Neural cell (in vitro differentiated cells): ENCODE measurements around the gene NALCN. TPM values are rescaled to one million over a fixed set of nuclear protein-coding genes. Genes with fewer than 3 reads are reported as not detected.
"Not testable (repeated sequence)": the region's sequence is repeated elsewhere in the genome, so short reads cannot be mapped to it uniquely, and the experiment has no call there.

Experiments
- H2AFZ ChIP-seq: fragments of 200-600, 300-800 bp; sonication (generic), shearing (Covaris generic); 2 replicates; pipeline ENCODE4 v1.6.0; 2014; ENCODE audit warnings: low read depth, mild to moderate bottlenecking, antibody characterized with exemption, low read length, moderate library complexity
- H3F3A ChIP-seq: fragments of 200-600 bp; shearing (Covaris generic); 2 replicates; pipeline ENCODE4 v1.6.1; 2016; ENCODE audit warnings: mild to moderate bottlenecking, moderate library complexity, mixed read lengths, antibody characterized with exemption, low read length; ENCODE audit not compliant: insufficient read depth, poor library complexity, severe bottlenecking
- H3K27ac ChIP-seq: fragments of 200-600, 300-800 bp; sonication (generic), shearing (Covaris generic); 2 replicates; pipeline ENCODE4 v1.5.1; 2014; ENCODE audit warnings: mild to moderate bottlenecking, low read length, moderate library complexity
- H3K27me3 ChIP-seq: fragments of 300-800, 200-600 bp; sonication (generic), shearing (Covaris generic); 2 replicates; pipeline ENCODE4 v1.6.0; 2014; ENCODE audit warnings: mild to moderate bottlenecking, low read depth, low read length, moderate library complexity; ENCODE audit not compliant: insufficient read depth
- H3K36me3 ChIP-seq: fragments of 300-800, 200-600 bp; sonication (generic), shearing (Covaris generic); 2 replicates; pipeline ENCODE4 v1.5.1; 2014; ENCODE audit warnings: mild to moderate bottlenecking, antibody characterized with exemption, low read length, moderate library complexity; ENCODE audit not compliant: insufficient read depth
- H3K4me2 ChIP-seq: fragments of 300-800, 200-600 bp; sonication (generic), shearing (Covaris generic); 2 replicates; pipeline ENCODE4 v1.6.0; 2014; ENCODE audit warnings: mild to moderate bottlenecking, low read length
- H3K4me3 ChIP-seq: fragments of 300-800, 200-600 bp; sonication (generic), shearing (Covaris generic); 2 replicates; pipeline ENCODE4 v1.5.1; 2014; ENCODE audit warnings: mild to moderate bottlenecking, low read length, moderate library complexity
- H3K79me2 ChIP-seq: fragments of 200-600 bp; shearing (Covaris generic); replicated peaks from 2 replicates; pipeline ENCODE4 v1.6.0; 2014; ENCODE audit warnings: mild to moderate bottlenecking, low read length, moderate library complexity; ENCODE audit not compliant: insufficient read depth
- H3K9ac ChIP-seq: fragments of 300-800, 200-600 bp; sonication (generic), shearing (Covaris generic); 2 replicates; pipeline ENCODE4 v1.6.1; 2016; ENCODE audit warnings: mild to moderate bottlenecking, low read length, mixed read lengths
- H3K9me2 ChIP-seq: fragments of 200-600 bp; shearing (Covaris generic); 2 replicates; pipeline ENCODE4 v1.6.1; 2016; ENCODE audit warnings: mild to moderate bottlenecking, low read length, mixed read lengths; ENCODE audit not compliant: insufficient read depth
- H3K9me3 ChIP-seq: fragments of 200-600, 300-800 bp; sonication (generic), shearing (Covaris generic); 2 replicates; pipeline ENCODE4 v1.6.1; 2016; ENCODE audit warnings: mild to moderate bottlenecking, mixed run types, low read length, moderate library complexity, mixed read lengths
- H4K20me1 ChIP-seq: fragments of 200-600 bp; shearing (Covaris generic); 2 replicates; pipeline ENCODE4 v1.6.1; 2016; ENCODE audit warnings: mild to moderate bottlenecking, mixed run types; ENCODE audit not compliant: insufficient read depth
- EP300 ChIP-seq: fragments of 450-650 bp; conservative IDR thresholded peaks from 2 replicates; pipeline ENCODE4 v1.6.1; 2014; ENCODE audit warnings: antibody characterized with exemption, mild to moderate bottlenecking, moderate library complexity; ENCODE audit not compliant: poor library complexity, severe bottlenecking
- EZH2 ChIP-seq: fragments of 200-600, 300-800 bp; shearing (Covaris generic), sonication (generic); IDR thresholded peaks from 2 replicates; pipeline ENCODE4 v1.6.1; 2014; ENCODE audit warnings: antibody characterized with exemption, low read length, borderline replicate concordance, mild to moderate bottlenecking; ENCODE audit not compliant: insufficient read depth, poor library complexity, severe bottlenecking
- MXI1 ChIP-seq: fragments of 450-650 bp; conservative IDR thresholded peaks from 2 replicates; pipeline ENCODE4 v1.6.1; 2014; ENCODE audit warnings: antibody characterized with exemption, mild to moderate bottlenecking; ENCODE audit not compliant: poor library complexity, severe bottlenecking
- POLR2AphosphoS5 ChIP-seq: IDR thresholded peaks from 2 replicates; pipeline ENCODE4 v1.6.1; 2012
- RAD21 ChIP-seq: fragments of 450-650 bp; conservative IDR thresholded peaks from 2 replicates; pipeline ENCODE4 v1.6.1; 2014; ENCODE audit warnings: antibody characterized with exemption, mild to moderate bottlenecking, moderate library complexity
- SMC3 ChIP-seq: fragments of 450-650 bp; conservative IDR thresholded peaks from 2 replicates; pipeline ENCODE4 v1.6.1; 2014; ENCODE audit warnings: antibody characterized with exemption, mild to moderate bottlenecking, moderate library complexity; ENCODE audit not compliant: poor library complexity
- TAF1 ChIP-seq: IDR thresholded peaks from 2 replicates; pipeline ENCODE4 v1.6.1; 2012; ENCODE audit warnings: low read depth
- polyA plus RNA-seq: library from polyadenylated mRNA; depleted of rRNA; stranded (reverse); fragments of >200 nt; gene quantifications from 2 replicates; pipeline ENCODE4 v1.2.3, GENCODE V29; 2014
- TF ChIP-seq, protein P1 (sequence below): IDR thresholded peaks from 2 replicates; pipeline ENCODE4 v1.6.1; 2012; ENCODE audit warnings: borderline replicate concordance
- TF ChIP-seq, protein P2 (sequence below): fragments of 450-650 bp; IDR thresholded peaks from 2 replicates; pipeline ENCODE4 v1.5.1; 2014; ENCODE audit warnings: antibody characterized with exemption, mild to moderate bottlenecking, moderate library complexity; ENCODE audit not compliant: poor library complexity, severe bottlenecking

NALCN gene
- polyA plus RNA-seq, 1 donor from 2014 or later = 24.1 TPM

DNA sequence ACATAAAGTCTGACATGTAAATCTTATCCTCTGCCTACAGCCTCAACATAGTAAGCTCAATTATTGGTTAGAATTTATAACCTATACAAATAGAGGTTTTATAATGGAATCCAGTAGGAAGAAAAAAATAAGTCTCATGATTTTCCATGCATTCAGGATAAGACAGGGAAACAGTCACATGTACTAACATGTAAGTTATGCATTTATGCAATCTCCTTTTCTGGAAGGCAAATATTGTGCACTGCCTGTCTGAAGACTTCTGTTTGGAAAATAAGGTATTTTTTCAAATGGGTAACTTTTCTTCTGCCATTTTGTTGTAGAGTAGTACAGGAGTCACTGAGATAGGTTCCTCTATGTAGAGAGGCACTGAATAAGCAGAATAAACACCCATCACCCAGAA is 92.7 kb downstream of the NALCN start:
- H3K4me3 ChIP-seq = no peak overlapping the region
- H3K9me2 ChIP-seq = no peaks in the 10 kb centered on the region
- H2AFZ ChIP-seq = no peak overlapping the region
- no peak overlapping the region for H3K4me2 ChIP-seq
- H3F3A ChIP-seq = no peaks in the 10 kb centered on the region
- no peak overlapping the region for H3K27ac ChIP-seq
- no peak for TF ChIP-seq TAF1
- TF ChIP-seq, protein P1, sequence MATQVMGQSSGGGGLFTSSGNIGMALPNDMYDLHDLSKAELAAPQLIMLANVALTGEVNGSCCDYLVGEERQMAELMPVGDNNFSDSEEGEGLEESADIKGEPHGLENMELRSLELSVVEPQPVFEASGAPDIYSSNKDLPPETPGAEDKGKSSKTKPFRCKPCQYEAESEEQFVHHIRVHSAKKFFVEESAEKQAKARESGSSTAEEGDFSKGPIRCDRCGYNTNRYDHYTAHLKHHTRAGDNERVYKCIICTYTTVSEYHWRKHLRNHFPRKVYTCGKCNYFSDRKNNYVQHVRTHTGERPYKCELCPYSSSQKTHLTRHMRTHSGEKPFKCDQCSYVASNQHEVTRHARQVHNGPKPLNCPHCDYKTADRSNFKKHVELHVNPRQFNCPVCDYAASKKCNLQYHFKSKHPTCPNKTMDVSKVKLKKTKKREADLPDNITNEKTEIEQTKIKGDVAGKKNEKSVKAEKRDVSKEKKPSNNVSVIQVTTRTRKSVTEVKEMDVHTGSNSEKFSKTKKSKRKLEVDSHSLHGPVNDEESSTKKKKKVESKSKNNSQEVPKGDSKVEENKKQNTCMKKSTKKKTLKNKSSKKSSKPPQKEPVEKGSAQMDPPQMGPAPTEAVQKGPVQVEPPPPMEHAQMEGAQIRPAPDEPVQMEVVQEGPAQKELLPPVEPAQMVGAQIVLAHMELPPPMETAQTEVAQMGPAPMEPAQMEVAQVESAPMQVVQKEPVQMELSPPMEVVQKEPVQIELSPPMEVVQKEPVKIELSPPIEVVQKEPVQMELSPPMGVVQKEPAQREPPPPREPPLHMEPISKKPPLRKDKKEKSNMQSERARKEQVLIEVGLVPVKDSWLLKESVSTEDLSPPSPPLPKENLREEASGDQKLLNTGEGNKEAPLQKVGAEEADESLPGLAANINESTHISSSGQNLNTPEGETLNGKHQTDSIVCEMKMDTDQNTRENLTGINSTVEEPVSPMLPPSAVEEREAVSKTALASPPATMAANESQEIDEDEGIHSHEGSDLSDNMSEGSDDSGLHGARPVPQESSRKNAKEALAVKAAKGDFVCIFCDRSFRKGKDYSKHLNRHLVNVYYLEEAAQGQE = no peak
- TF ChIP-seq EZH2 = no peak
- no peak for TF ChIP-seq POLR2AphosphoS5
- TF ChIP-seq RAD21 = no peak
- no peak for TF ChIP-seq MXI1
- no peak for TF ChIP-seq SMC3
- TF ChIP-seq EP300 = no peak
- TF ChIP-seq, protein P2, sequence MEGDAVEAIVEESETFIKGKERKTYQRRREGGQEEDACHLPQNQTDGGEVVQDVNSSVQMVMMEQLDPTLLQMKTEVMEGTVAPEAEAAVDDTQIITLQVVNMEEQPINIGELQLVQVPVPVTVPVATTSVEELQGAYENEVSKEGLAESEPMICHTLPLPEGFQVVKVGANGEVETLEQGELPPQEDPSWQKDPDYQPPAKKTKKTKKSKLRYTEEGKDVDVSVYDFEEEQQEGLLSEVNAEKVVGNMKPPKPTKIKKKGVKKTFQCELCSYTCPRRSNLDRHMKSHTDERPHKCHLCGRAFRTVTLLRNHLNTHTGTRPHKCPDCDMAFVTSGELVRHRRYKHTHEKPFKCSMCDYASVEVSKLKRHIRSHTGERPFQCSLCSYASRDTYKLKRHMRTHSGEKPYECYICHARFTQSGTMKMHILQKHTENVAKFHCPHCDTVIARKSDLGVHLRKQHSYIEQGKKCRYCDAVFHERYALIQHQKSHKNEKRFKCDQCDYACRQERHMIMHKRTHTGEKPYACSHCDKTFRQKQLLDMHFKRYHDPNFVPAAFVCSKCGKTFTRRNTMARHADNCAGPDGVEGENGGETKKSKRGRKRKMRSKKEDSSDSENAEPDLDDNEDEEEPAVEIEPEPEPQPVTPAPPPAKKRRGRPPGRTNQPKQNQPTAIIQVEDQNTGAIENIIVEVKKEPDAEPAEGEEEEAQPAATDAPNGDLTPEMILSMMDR = no peak
- H3K9ac ChIP-seq = no peak overlapping the region
- no peaks in the 10 kb centered on the region for H3K36me3 ChIP-seq
- no peaks in the 10 kb centered on the region for H3K79me2 ChIP-seq
- no peaks in the 10 kb centered on the region for H3K27me3 ChIP-seq
- no peaks in the 10 kb centered on the region for H4K20me1 ChIP-seq
- no peaks in the 10 kb centered on the region for H3K9me3 ChIP-seq

DNA sequence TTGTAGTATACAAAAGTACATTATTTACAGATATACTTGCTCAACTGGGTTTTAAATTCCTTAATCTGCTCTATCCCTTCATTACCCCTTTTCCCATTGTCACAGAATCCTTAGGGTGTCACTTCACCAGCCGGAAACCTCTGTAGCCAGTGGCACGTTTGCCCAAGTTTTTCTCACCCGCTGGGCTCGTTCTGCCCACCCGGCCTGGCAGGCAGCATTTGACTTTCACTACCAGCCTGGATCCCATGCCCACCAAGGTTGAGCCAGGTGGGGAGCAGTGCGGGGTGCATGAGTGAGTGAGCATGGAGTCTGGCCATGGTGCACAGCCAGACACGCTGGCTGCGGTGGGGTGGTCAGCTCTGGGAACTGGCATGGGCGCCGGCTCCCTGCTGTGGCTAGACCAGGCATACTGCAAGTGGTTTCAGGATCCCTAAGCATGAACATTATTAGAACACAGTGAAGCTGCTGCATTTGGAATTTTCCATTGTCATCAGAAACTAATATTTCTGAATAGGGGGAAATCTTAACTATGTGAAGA is 98.3 kb downstream of the NALCN start:
- Histone ChIP-seq H3K27me3 (no peaks in the 10 kb centered on the region), H3F3A (no peaks in the 10 kb centered on the region), H3K4me3 (no peak overlapping the region), H3K79me2 (no peaks in the 10 kb centered on the region), H3K36me3 (no peaks in the 10 kb centered on the region), H3K9ac (no peak overlapping the region), H4K20me1 (no peaks in the 10 kb centered on the region), H3K9me2 (no peaks in the 10 kb centered on the region), H3K4me2 (no peak overlapping the region), H2AFZ (no peak overlapping the region), H3K9me3 (no peaks in the 10 kb centered on the region), H3K27ac (no peak overlapping the region)
- TF ChIP-seq, protein P2 = no peak
- TF ChIP-seq, protein P1 = no peak
- TF ChIP-seq TAF1 (no peak), SMC3 (no peak), EZH2 (no peak), RAD21 (no peak), EP300 (no peak), POLR2AphosphoS5 (no peak), MXI1 (no peak)

DNA sequence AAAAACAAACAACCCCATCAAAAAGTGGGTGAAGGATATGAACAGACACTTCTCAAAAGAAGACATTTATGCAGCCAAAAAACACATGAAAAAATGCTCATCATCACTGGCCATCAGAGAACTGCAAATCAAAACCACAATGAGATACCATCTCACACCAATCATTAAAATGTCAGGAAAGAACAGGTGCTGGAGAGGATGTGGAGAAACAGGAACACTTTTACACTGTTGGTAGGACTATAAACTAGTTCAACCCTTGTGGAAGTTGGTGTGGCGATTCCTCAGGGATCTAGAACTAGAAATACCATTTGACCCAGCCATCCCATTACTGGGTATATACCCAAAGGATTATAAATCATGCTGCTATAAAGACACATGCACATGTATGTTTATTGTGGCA is 102.8 kb downstream of the NALCN start:
- not testable (repeated sequence) for H3K9ac ChIP-seq, H3K27me3 ChIP-seq, H3F3A ChIP-seq, H3K9me3 ChIP-seq, H3K4me3 ChIP-seq, H3K36me3 ChIP-seq, H3K79me2 ChIP-seq, H3K27ac ChIP-seq, H4K20me1 ChIP-seq, H3K9me2 ChIP-seq, H2AFZ ChIP-seq, H3K4me2 ChIP-seq
